Iris pigment epithelial cell (primary cell): ENCODE data around the gene IQCN.

ENCODE experiments used
- DNase-seq: peaks from one replicate; pipeline ENCODE4 v3.0.0-alpha.2; 2011; ENCODE audit warnings: low read depth

IQCN gene

GRCh38 chr19:18287836-18288772 lies 13.9 kb upstream of the IQCN start:
- peak; percentile 73 for DNase-seq

- no peak for DNase-seq
These were observed 12.9 kb upstream of the IQCN start for GRCh38 chr19:18286973-18287635.

GRCh38 chr19:18284712-18285360 lies 10.6 kb upstream of the IQCN start:
- no peak for DNase-seq

- no peak for DNase-seq
These were observed 9.1 kb upstream of the IQCN start for GRCh38 chr19:18283338-18283737.

GRCh38 chr19:18282788-18283141 lies 8.5 kb upstream of the IQCN start:
- no peak for DNase-seq

- no peak for DNase-seq
These were observed 8.0 kb upstream of the IQCN start for GRCh38 chr19:18282021-18282787.

- DNase-seq: peak; percentile 97
These were observed 7.1 kb upstream of the IQCN start, which contains the start of gene JUND for GRCh38 chr19:18281082-18282020. Gene JUND, minus strand, starts transcription at chr19:18281622. Its CDS starts 138 bp downstream, at chr19:18281484.

GRCh38 chr19:18280247-18281081 lies 6.2 kb upstream of the IQCN start:
- peak; percentile 73 for DNase-seq

- peak; percentile 95 for DNase-seq
These were observed 5.4 kb upstream of the IQCN start for GRCh38 chr19:18279516-18280246.

- peak; percentile 19 for DNase-seq
These were observed 4.9 kb upstream of the IQCN start for GRCh38 chr19:18279266-18279515.

GRCh38 chr19:18278521-18279265 lies 4.4 kb upstream of the IQCN start:
- peak; percentile 28 for DNase-seq

- peak; percentile 88 for DNase-seq
These were observed 617 bp upstream of the IQCN start for GRCh38 chr19:18274781-18275356.

- DNase-seq: no peak
These were observed 562 bp downstream of the IQCN start for GRCh38 chr19:18273561-18274218.

GRCh38 chr19:18271433-18271841 lies 2.8 kb downstream of the IQCN start:
- DNase-seq: no peak

- no peak for DNase-seq
These were observed 3.9 kb downstream of the IQCN start for GRCh38 chr19:18270326-18270725.

- no peak for DNase-seq
These were observed 5.1 kb downstream of the IQCN start for GRCh38 chr19:18269070-18269723.
